Upper lobe of left lung (tissue), 6 donors: Measurements from ENCODE around the gene OGFOD2. TPM values are rescaled to one million over a fixed set of nuclear protein-coding genes. Genes with fewer than 3 reads are reported as not detected.

ENCODE experiments used
- ATAC-seq, 2 donors: fragments of 200-7000 bp; cut with Tn5 transposase; one replicate each; pipeline ENCODE4 v1.9.1; 2022; ENCODE audit warnings: mild to moderate bottlenecking in 2 of 2, moderate library complexity in 2 of 2; ENCODE audit not compliant: low FRiP score in 2 of 2
- DNase-seq, 2 donors: peaks; one replicate each; pipeline ENCODE4 v3.0.0-alpha.2; 2019 to 2020
- H3K27ac ChIP-seq, 4 donors: fragments of 200-600 bp; sonication (generic); one replicate each; pipeline ENCODE4 v1.5.1; 2016 to 2019
- H3K27me3 ChIP-seq, 4 donors: fragments of 200-600 bp; sonication (generic); one replicate each; pipeline ENCODE4 v1.5.1; 2017 to 2019
- H3K36me3 ChIP-seq, 4 donors: fragments of 200-600 bp; sonication (generic); one replicate each; pipeline ENCODE4 v1.5.1; 2016 to 2019
- H3K4me1 ChIP-seq, 4 donors: fragments of 200-600 bp; sonication (generic); one replicate each; pipeline ENCODE4 v1.5.1; 2018 to 2019
- H3K4me3 ChIP-seq, 4 donors: fragments of 200-600 bp; sonication (generic); one replicate each; pipeline ENCODE4 v1.5.1; 2017 to 2019; ENCODE audit warnings: mild to moderate bottlenecking in 2 of 4, moderate library complexity in 1 of 4
- H3K9me3 ChIP-seq, 4 donors: fragments of 200-600 bp; sonication (generic); one replicate each; pipeline ENCODE4 v1.5.1; 2018 to 2019
- EP300 ChIP-seq, 4 donors: sonication (generic); formaldehyde crosslinking; IDR thresholded peaks; one replicate each; pipeline ENCODE4 v1.5.1; 2017; ENCODE audit warnings: antibody characterized with exemption in 4 of 4, control low read depth in 2 of 4
- POLR2A ChIP-seq, 4 donors: fragments of 450-650 bp; IDR thresholded peaks; one replicate each; pipeline ENCODE4 v1.5.1; 2016 to 2017; ENCODE audit warnings: antibody characterized with exemption in 4 of 4, mild to moderate bottlenecking in 2 of 4
- POLR2AphosphoS5 ChIP-seq, 2 donors: sonication (generic); formaldehyde crosslinking; IDR thresholded peaks; one replicate each; pipeline ENCODE4 v1.5.1; 2017; ENCODE audit warnings: antibody characterized with exemption in 2 of 2
- WGBS, 2 donors: methylation state at CpG; one replicate each; pipeline ENCODE4 v1.1.5; 2017 to 2018; 5-methylcytosine and 5-hydroxymethylcytosine counted together
- total RNA-seq, 6 donors: library from RNA; depleted of rRNA in 4 of 6; stranded (reverse); fragments of >200 nt in 4 of 6; gene quantifications; one replicate each; pipeline versions ENCODE4 v1.1.0 to v1.2.1, GENCODE V29; 2016 to 2021
- TF ChIP-seq, protein P1 (sequence below), 6 experiments: fragments of 450-650 bp in 4 of 6; fragments of 200-600 bp in 2 of 6; sonication (generic) in 2 of 6; IDR thresholded peaks; one replicate each; pipeline ENCODE4 v1.5.1; 2016 to 2019; ENCODE audit warnings: antibody characterized with exemption in 6 of 6
- donor health status: DM: no; HTN: no; CAD: no; lungs with moderate emphysema.
- donor health status: DM: no; HTN: yes; CAD: no; lungs with severe emphysema.

The OGFOD2 gene
- total RNA-seq, 6 donors from 2014 or later, result 8.1 to 44.0 (median 17.6) TPM

DNA sequence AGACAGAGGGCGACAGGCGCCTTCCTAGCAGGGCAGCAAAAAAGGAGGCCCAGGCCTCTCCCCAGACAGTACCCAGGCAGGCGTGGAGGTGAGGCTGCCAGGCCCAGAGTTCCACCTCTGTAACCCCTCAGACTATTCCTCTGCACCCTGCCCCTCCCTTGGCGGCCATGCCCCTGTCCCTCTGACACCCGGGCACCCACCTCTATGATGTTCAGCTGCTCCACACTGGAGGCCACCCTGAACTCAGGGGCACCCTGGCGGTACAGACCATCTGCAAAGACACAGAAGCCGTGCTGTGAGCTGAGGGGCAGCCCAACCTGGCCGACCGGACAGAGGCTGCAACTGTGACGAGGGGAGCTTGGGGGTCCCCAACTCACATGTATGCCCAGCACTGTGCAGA, 25.5 kb downstream of the OGFOD2 start:
- Histone ChIP-seq H3K4me1 (no peaks in the 10 kb centered on the region), H3K27ac (no peak overlapping the region), H3K27me3 (no peaks in the 10 kb centered on the region), H3K36me3 (peaks cover 2 to 70% (median 46%) of the 10 kb centered on the region in 4 donors), H3K4me3 (no peak overlapping the region), H3K9me3 (no peaks in the 10 kb centered on the region)
- TF ChIP-seq POLR2AphosphoS5 (IDR thresholded peaks at IDR 0.05) (no peak), POLR2A (IDR thresholded peaks at IDR 0.05) (no peak), EP300 (IDR thresholded peaks at IDR 0.05) (no peak)
- TF ChIP-seq, protein P1, sequence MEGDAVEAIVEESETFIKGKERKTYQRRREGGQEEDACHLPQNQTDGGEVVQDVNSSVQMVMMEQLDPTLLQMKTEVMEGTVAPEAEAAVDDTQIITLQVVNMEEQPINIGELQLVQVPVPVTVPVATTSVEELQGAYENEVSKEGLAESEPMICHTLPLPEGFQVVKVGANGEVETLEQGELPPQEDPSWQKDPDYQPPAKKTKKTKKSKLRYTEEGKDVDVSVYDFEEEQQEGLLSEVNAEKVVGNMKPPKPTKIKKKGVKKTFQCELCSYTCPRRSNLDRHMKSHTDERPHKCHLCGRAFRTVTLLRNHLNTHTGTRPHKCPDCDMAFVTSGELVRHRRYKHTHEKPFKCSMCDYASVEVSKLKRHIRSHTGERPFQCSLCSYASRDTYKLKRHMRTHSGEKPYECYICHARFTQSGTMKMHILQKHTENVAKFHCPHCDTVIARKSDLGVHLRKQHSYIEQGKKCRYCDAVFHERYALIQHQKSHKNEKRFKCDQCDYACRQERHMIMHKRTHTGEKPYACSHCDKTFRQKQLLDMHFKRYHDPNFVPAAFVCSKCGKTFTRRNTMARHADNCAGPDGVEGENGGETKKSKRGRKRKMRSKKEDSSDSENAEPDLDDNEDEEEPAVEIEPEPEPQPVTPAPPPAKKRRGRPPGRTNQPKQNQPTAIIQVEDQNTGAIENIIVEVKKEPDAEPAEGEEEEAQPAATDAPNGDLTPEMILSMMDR (IDR thresholded peaks at IDR 0.05), result no peak
- 95 to 100% methylated on average over 3 to 10 of the region's 10 CpGs for WGBS, 2 donors
- no peak for ATAC-seq
- no peak for DNase-seq

DNA sequence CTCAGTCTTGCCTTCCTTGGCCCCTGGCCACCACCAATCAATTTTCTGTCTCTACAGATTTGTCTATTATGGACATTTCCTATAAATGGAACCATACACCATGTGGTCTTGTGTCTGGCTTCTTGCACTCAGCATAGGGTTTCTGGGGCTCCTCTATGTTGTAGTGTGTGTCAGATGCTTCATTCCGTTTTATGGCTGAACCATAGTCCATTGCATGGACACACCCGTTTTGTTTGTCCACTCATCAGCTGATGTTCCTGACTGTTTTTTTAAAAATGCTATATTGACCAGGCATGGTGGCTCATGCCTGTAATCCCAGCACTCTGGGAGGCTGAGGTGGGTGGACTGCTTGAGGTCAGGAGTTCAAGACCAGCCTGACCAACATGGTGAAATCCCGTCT, 26.4 kb downstream of the OGFOD2 start:
- DNase-seq (no peak), ATAC-seq (no peak)
- Histone ChIP-seq H3K4me1 (no peaks in the 10 kb centered on the region), H3K36me3 (peaks cover 2 to 64% (median 45%) of the 10 kb centered on the region in 4 donors), H3K9me3 (no peaks in the 10 kb centered on the region), H3K27me3 (no peaks in the 10 kb centered on the region), H3K27ac (no peak overlapping the region), H3K4me3 (no peak overlapping the region)
- WGBS, 2 donors, result 89 to 93% methylated on average over 3 of the region's 3 CpGs
- TF ChIP-seq, protein P1 (IDR thresholded peaks at IDR 0.05), result no peak
- TF ChIP-seq EP300 (IDR thresholded peaks at IDR 0.05), result no peak
- no peak for TF ChIP-seq POLR2A (IDR thresholded peaks at IDR 0.05)
- TF ChIP-seq POLR2AphosphoS5 (IDR thresholded peaks at IDR 0.05), result no peak

DNA sequence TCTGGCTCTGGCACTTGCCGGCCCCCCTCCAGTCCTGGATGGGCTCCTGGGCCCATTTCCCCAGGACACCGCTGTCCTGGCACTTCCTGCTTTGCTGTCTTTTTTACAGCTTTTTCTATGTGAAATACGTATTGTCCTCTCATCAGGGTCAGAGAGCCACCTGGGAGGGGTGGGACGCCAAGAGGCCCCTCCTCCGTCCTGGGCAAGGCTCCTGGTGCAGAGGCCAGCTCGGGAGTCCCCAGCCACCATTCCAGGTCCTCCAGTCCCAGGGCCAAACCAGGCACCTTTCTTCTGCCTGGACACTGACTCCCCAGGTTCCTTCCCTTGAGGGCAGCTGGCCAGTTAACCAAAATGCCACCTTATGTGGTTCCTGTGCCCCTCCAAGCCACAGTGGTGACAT, 28.2 kb downstream of the OGFOD2 start:
- Histone ChIP-seq H3K9me3 (no peaks in the 10 kb centered on the region), H3K36me3 (peaks cover 0 to 66% (median 51%) of the 10 kb centered on the region in 4 donors), H3K4me3 (no peak overlapping the region), H3K4me1 (no peaks in the 10 kb centered on the region), H3K27me3 (no peaks in the 10 kb centered on the region), H3K27ac (no peak overlapping the region)
- ATAC-seq (no peak), DNase-seq (no peak)
- WGBS, 2 donors, result 95 to 96% methylated on average over 6 of the region's 6 CpGs
- no peak for TF ChIP-seq EP300 (IDR thresholded peaks at IDR 0.05)
- no peak for TF ChIP-seq POLR2A (IDR thresholded peaks at IDR 0.05)
- TF ChIP-seq POLR2AphosphoS5 (IDR thresholded peaks at IDR 0.05), result no peak

DNA sequence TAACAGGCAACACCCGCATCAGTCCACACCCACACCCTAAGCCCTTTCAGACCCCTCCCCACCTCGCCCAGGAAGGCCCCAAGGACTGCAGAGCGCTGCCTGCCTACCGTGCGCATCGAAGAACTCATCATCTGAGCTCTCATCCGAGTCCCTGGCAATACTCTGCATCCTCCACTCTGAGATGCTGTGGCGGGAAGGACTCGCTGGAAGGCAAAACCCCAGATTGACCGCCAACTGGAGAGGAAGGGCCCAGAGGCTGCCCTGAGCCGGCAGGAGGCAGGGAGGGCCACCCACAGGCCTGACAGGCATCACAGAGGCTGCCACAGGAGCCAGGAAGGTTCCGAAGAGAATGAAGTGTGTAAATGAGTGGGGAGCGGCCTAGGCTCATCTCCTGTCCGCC, 29.2 kb downstream of the OGFOD2 start:
- ATAC-seq, result no peak
- no peaks in the 10 kb centered on the region for H3K9me3 ChIP-seq
- WGBS, 2 donors, result 92 to 95% methylated on average over 10 to 14 of the region's 14 CpGs
- TF ChIP-seq, protein P1 (IDR thresholded peaks at IDR 0.05), result no peak
- TF ChIP-seq POLR2AphosphoS5 (IDR thresholded peaks at IDR 0.05) (no peak), POLR2A (IDR thresholded peaks at IDR 0.05) (no peak), EP300 (IDR thresholded peaks at IDR 0.05) (no peak)
- no peaks in the 10 kb centered on the region for H3K4me1 ChIP-seq
- H3K36me3 ChIP-seq, result peaks cover 0 to 74% (median 53%) of the 10 kb centered on the region in 4 donors
- no peak overlapping the region for H3K4me3 ChIP-seq
- no peak overlapping the region for H3K27ac ChIP-seq
- DNase-seq, result no peak
- no peaks in the 10 kb centered on the region for H3K27me3 ChIP-seq

DNA sequence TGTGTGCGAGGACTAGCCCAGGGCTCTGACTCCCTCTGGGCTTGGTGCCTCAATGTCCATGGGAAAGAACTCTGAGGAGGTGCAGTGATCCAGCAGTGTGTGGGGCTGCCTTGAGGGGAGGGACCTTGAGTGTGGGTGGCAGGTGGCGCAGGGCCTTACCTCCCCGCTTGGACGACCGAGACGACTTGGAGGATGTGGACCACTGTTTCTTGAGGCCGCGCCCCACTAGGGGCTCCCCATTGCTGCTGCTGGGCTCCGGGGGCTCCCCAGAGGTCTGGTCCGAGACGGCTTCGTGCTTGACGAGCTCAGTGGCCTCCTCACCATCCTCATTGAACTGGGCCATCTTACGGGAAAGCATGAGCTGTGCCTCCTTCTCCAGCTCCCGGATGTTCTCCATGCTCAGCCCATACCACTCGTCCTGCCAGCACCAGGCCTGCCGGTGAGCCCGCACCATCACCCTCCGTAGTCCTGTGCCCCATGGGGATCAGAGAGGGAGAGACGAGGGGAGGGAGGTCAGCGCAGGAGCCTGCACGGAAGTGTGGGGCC, 30.1 kb downstream of the OGFOD2 start:
- DNase-seq (no peak), ATAC-seq (no peak)
- TF ChIP-seq POLR2A (IDR thresholded peaks at IDR 0.05) (no peak), POLR2AphosphoS5 (IDR thresholded peaks at IDR 0.05) (no peak), EP300 (IDR thresholded peaks at IDR 0.05) (no peak)
- TF ChIP-seq, protein P1 (IDR thresholded peaks at IDR 0.05), result no peak
- Histone ChIP-seq H3K27ac (no peak overlapping the region), H3K27me3 (no peaks in the 10 kb centered on the region), H3K9me3 (no peaks in the 10 kb centered on the region), H3K4me1 (no peaks in the 10 kb centered on the region), H3K4me3 (no peak overlapping the region), H3K36me3 (peaks cover 0 to 74% (median 52%) of the 10 kb centered on the region in 4 donors)
- WGBS, 2 donors, result 96% methylated on average over 16 to 21 of the region's 22 CpGs
